ENCODE data around the gene C22orf39. TPM values are rescaled to one million over a fixed set of nuclear protein-coding genes. Genes with fewer than 3 reads are reported as not detected.
"Not testable (repeated sequence)": the region's sequence is repeated elsewhere in the genome, so short reads cannot be mapped to it uniquely, and the experiment has no call there.

The C22orf39 gene
- total and polyA plus RNA-seq, 5 donors from 2014 or later = 37.2 to 73.0 (median 58.6) TPM

- peak overlapping the region; percentile 95 for H3K4me3 ChIP-seq (ENCODE audit: low read depth, low read length)
- H3K27ac Mint-ChIP-seq = peak overlapping the region; percentile 5 to 94 (median 85)
- ATAC-seq (ENCODE audit: low read depth in 2 of 2) = no peak
- no peaks in the 10 kb centered on the region for H3K27me3 Mint-ChIP-seq
- H3K36me3 Mint-ChIP-seq = peaks cover 17% of the 10 kb centered on the region
- H3K27me3 ChIP-seq (ENCODE audit: control insufficient read depth, insufficient read depth, low read length) = no peaks in the 10 kb centered on the region
- H3K36me3 ChIP-seq (ENCODE audit: control insufficient read depth, insufficient read depth, low read length) = peaks cover 31% of the 10 kb centered on the region
- peak overlapping the region; percentile 90 for H3K27ac ChIP-seq (ENCODE audit: insufficient read depth, low read length, poor library complexity, severe bottlenecking)
- DNase-seq = peak in 1 of 3 donors; percentile 48
- H3K4me3 Mint-ChIP-seq = peak overlapping the region in 3 of 4 donors; percentile 94 to 95 (median 94)
- H3K9me3 Mint-ChIP-seq = no peaks in the 10 kb centered on the region
- peaks cover 17 to 42% (median 31%) of the 10 kb centered on the region in 4 donors for H3K4me1 Mint-ChIP-seq
- peaks cover 30% of the 10 kb centered on the region for H3K4me1 ChIP-seq (ENCODE audit: control insufficient read depth, insufficient read depth, low read length, poor library complexity, severe bottlenecking)
- H3K9me3 ChIP-seq (ENCODE audit: control insufficient read depth in 2 of 2, low read length in 2 of 2) = no peaks in the 10 kb centered on the region
Observed at GRCh38 chr22:19448739-19449421, 1.4 kb upstream of the C22orf39 start.

- DNase-seq = no peak
- H3K4me3 ChIP-seq (ENCODE audit: low read depth, low read length) = peak overlapping the region; percentile 95
Observed at GRCh38 chr22:19448076-19448607, 631 bp upstream of the C22orf39 start.

GRCh38 chr22:19446603-19447329 is 745 bp downstream of the C22orf39 start:
- peak overlapping the region; percentile 94 to 98 (median 94) for H3K4me3 Mint-ChIP-seq
- H3K9me3 Mint-ChIP-seq = no peaks in the 10 kb centered on the region
- no peaks in the 10 kb centered on the region for H3K27me3 Mint-ChIP-seq
- peak overlapping the region; percentile 90 for H3K27ac ChIP-seq (ENCODE audit: insufficient read depth, low read length, poor library complexity, severe bottlenecking)
- peaks cover 30% of the 10 kb centered on the region for H3K4me1 ChIP-seq (ENCODE audit: control insufficient read depth, insufficient read depth, low read length, poor library complexity, severe bottlenecking)
- peaks cover 11% of the 10 kb centered on the region for H3K36me3 Mint-ChIP-seq
- H3K27me3 ChIP-seq (ENCODE audit: control insufficient read depth, insufficient read depth, low read length) = no peaks in the 10 kb centered on the region
- no peak for DNase-seq
- peaks cover 21 to 59% (median 39%) of the 10 kb centered on the region in 4 donors for H3K4me1 Mint-ChIP-seq
- no peaks in the 10 kb centered on the region for H3K9me3 ChIP-seq (ENCODE audit: control insufficient read depth in 2 of 2, low read length in 2 of 2)
- H3K36me3 ChIP-seq (ENCODE audit: control insufficient read depth, insufficient read depth, low read length) = peaks cover 34% of the 10 kb centered on the region
- H3K27ac Mint-ChIP-seq = peak overlapping the region; percentile 94 to 97 (median 96)
- peak in 1 of 2 donors; percentile 10 for ATAC-seq (ENCODE audit: low read depth in 2 of 2)
- peak overlapping the region; percentile 85 for H3K4me3 ChIP-seq (ENCODE audit: low read depth, low read length)

More at GRCh38 chr22:19448076-19448607, 631 bp upstream of the C22orf39 start:
- H3K4me1 ChIP-seq (ENCODE audit: control insufficient read depth, insufficient read depth, low read length, poor library complexity, severe bottlenecking) = peaks cover 30% of the 10 kb centered on the region
- no peaks in the 10 kb centered on the region for H3K27me3 ChIP-seq (ENCODE audit: control insufficient read depth, insufficient read depth, low read length)
- peaks cover 21 to 48% (median 34%) of the 10 kb centered on the region in 4 donors for H3K4me1 Mint-ChIP-seq
- H3K36me3 Mint-ChIP-seq = peaks cover 14% of the 10 kb centered on the region
- peak overlapping the region; percentile 94 to 95 (median 94) for H3K4me3 Mint-ChIP-seq
- H3K27ac Mint-ChIP-seq = peak overlapping the region; percentile 92 to 94 (median 93)
- no peaks in the 10 kb centered on the region for H3K27me3 Mint-ChIP-seq
- peak; percentile 0 to 5 for ATAC-seq (ENCODE audit: low read depth in 2 of 2)
- no peaks in the 10 kb centered on the region for H3K9me3 Mint-ChIP-seq
- peak overlapping the region; percentile 90 for H3K27ac ChIP-seq (ENCODE audit: insufficient read depth, low read length, poor library complexity, severe bottlenecking)
- H3K9me3 ChIP-seq (ENCODE audit: control insufficient read depth in 2 of 2, low read length in 2 of 2) = no peaks in the 10 kb centered on the region
- peaks cover 31% of the 10 kb centered on the region for H3K36me3 ChIP-seq (ENCODE audit: control insufficient read depth, insufficient read depth, low read length)

- peaks cover 18 to 59% (median 43%) of the 10 kb centered on the region in 4 donors for H3K4me1 Mint-ChIP-seq
- not testable (repeated sequence) for H3K27me3 ChIP-seq (ENCODE audit: control insufficient read depth, insufficient read depth, low read length); H3K9me3 ChIP-seq (ENCODE audit: control insufficient read depth in 2 of 2, low read length in 2 of 2); H3K27me3 Mint-ChIP-seq; H3K9me3 Mint-ChIP-seq; DNase-seq; H3K4me3 ChIP-seq (ENCODE audit: low read depth, low read length); ATAC-seq (ENCODE audit: low read depth in 2 of 2); H3K27ac ChIP-seq (ENCODE audit: insufficient read depth, low read length, poor library complexity, severe bottlenecking)
- H3K36me3 Mint-ChIP-seq = peaks cover 11% of the 10 kb centered on the region
- peak overlapping the region; percentile 21 to 82 (median 68) for H3K4me3 Mint-ChIP-seq
- peaks cover 26% of the 10 kb centered on the region for H3K36me3 ChIP-seq (ENCODE audit: control insufficient read depth, insufficient read depth, low read length)
- peaks cover 30% of the 10 kb centered on the region for H3K4me1 ChIP-seq (ENCODE audit: control insufficient read depth, insufficient read depth, low read length, poor library complexity, severe bottlenecking)
- H3K27ac Mint-ChIP-seq = peak overlapping the region in 2 of 3 donors; percentile 32 to 64
Observed at GRCh38 chr22:19445279-19445982, 2.1 kb downstream of the C22orf39 start.

GRCh38 chr22:19443544-19444211 is 3.8 kb downstream of the C22orf39 start:
- H3K36me3 Mint-ChIP-seq = peaks cover 11% of the 10 kb centered on the region
- Histone ChIP-seq H3K4me1 (ENCODE audit: control insufficient read depth, insufficient read depth, low read length, poor library complexity, severe bottlenecking) (peaks cover 29% of the 10 kb centered on the region), H3K27ac (ENCODE audit: insufficient read depth, low read length, poor library complexity, severe bottlenecking) (no peak overlapping the region), H3K9me3 (ENCODE audit: control insufficient read depth in 2 of 2, low read length in 2 of 2) (no peaks in the 10 kb centered on the region), H3K36me3 (ENCODE audit: control insufficient read depth, insufficient read depth, low read length) (peaks cover 26% of the 10 kb centered on the region), H3K4me3 (ENCODE audit: low read depth, low read length) (no peak overlapping the region), H3K27me3 (ENCODE audit: control insufficient read depth, insufficient read depth, low read length) (no peaks in the 10 kb centered on the region)
- ATAC-seq (ENCODE audit: low read depth in 2 of 2) (no peak), DNase-seq (no peak)
- no peaks in the 10 kb centered on the region for H3K9me3 Mint-ChIP-seq
- peak overlapping the region in 1 of 3 donors; percentile 54 for H3K27ac Mint-ChIP-seq
- peak overlapping the region in 1 of 4 donors; percentile 59 for H3K4me3 Mint-ChIP-seq
- H3K27me3 Mint-ChIP-seq = no peaks in the 10 kb centered on the region
- H3K4me1 Mint-ChIP-seq = peaks cover 18 to 57% (median 43%) of the 10 kb centered on the region in 4 donors

GRCh38 chr22:19442166-19442565 is 5.3 kb downstream of the C22orf39 start:
- Mint-ChIP-seq H3K27ac (peak overlapping the region in 2 of 3 donors; percentile 32 to 61), H3K4me1 (peaks cover 18 to 50% (median 42%) of the 10 kb centered on the region in 4 donors), H3K27me3 (no peaks in the 10 kb centered on the region), H3K36me3 (peaks cover 15% of the 10 kb centered on the region), H3K9me3 (no peaks in the 10 kb centered on the region), H3K4me3 (peak overlapping the region in 1 of 4 donors; percentile 38)
- no peaks in the 10 kb centered on the region for H3K27me3 ChIP-seq (ENCODE audit: control insufficient read depth, insufficient read depth, low read length)
- no peaks in the 10 kb centered on the region for H3K9me3 ChIP-seq (ENCODE audit: control insufficient read depth in 2 of 2, low read length in 2 of 2)
- DNase-seq = no peak
- no peak overlapping the region for H3K4me3 ChIP-seq (ENCODE audit: low read depth, low read length)
- no peak for ATAC-seq (ENCODE audit: low read depth in 2 of 2)
- H3K27ac ChIP-seq (ENCODE audit: insufficient read depth, low read length, poor library complexity, severe bottlenecking) = no peak overlapping the region
- H3K4me1 ChIP-seq (ENCODE audit: control insufficient read depth, insufficient read depth, low read length, poor library complexity, severe bottlenecking) = peaks cover 19% of the 10 kb centered on the region
- H3K36me3 ChIP-seq (ENCODE audit: control insufficient read depth, insufficient read depth, low read length) = peaks cover 31% of the 10 kb centered on the region
